Measurements from ENCODE around the gene SLC24A3. TPM values are rescaled to one million over a fixed set of nuclear protein-coding genes. Genes with fewer than 3 reads are reported as not detected.

The SLC24A3 gene
- total and polyA plus RNA-seq, 7 donors, result 0.92 to 20.8 (median 13.5) TPM

- TF ChIP-seq POLR2AphosphoS5 (IDR thresholded peaks at IDR 0.05) (no peak), EP300 (IDR thresholded peaks at IDR 0.05) (no peak), CTCF (IDR thresholded peaks at IDR 0.05) (no peak), POLR2A (IDR thresholded peaks at IDR 0.05) (no peak)
- Histone ChIP-seq H3K4me3 (no peak overlapping the region), H3K27me3 (no peaks in the 10 kb centered on the region), H3K36me3 (no peaks in the 10 kb centered on the region), H3K9me3 (no peaks in the 10 kb centered on the region), H3K4me1 (no peaks in the 10 kb centered on the region), H3K27ac (no peak overlapping the region)
- intact Hi-C loops (cut with DNase I), result loop anchor here (1.0 to 5.0 kb wide), 3 partner anchors 372 to 950 kb away; no protein-coding TSS in a partner anchor
- DNase-seq, result no peak
- WGBS, 2 donors, result 90 to 93% methylated on average over 7 of the region's 7 CpGs
Observed at GRCh38 chr20:19582782-19583181, 370.3 kb downstream of the SLC24A3 start.

- no peak overlapping the region for H3K27ac ChIP-seq
- no peaks in the 10 kb centered on the region for H3K36me3 ChIP-seq
- intact Hi-C loops (cut with DNase I), result loop anchor here (1.0 to 5.0 kb wide), 3 partner anchors 373 to 951 kb away; no protein-coding TSS in a partner anchor
- H3K4me3 ChIP-seq, result no peak overlapping the region
- no peaks in the 10 kb centered on the region for H3K9me3 ChIP-seq
- WGBS, 2 donors, result 61 to 64% methylated on average over 12 of the region's 12 CpGs
- peaks cover 0 to 7% (median 6%) of the 10 kb centered on the region in 4 donors for H3K4me1 ChIP-seq
- H3K27me3 ChIP-seq, result no peaks in the 10 kb centered on the region
- DNase-seq, result peak; percentile 80
- TF ChIP-seq CTCF (IDR thresholded peaks at IDR 0.05), result peak; percentile 61 to 86 (median 83)
- no peak for TF ChIP-seq POLR2AphosphoS5 (IDR thresholded peaks at IDR 0.05)
Observed at GRCh38 chr20:19583532-19584175, 371.2 kb downstream of the SLC24A3 start.

GRCh38 chr20:19588241-19588640 is 375.8 kb downstream of the SLC24A3 start:
- no peak overlapping the region for H3K4me3 ChIP-seq
- peak overlapping the region in 2 of 4 donors; percentile 31 to 62 for H3K27ac ChIP-seq
- intact Hi-C loops (cut with DNase I), result loop anchor here (5.0 kb wide), 1 partner anchor 74 kb away; no protein-coding TSS in a partner anchor
- no peaks in the 10 kb centered on the region for H3K9me3 ChIP-seq
- no peak for DNase-seq
- H3K4me1 ChIP-seq, result peaks cover 0 to 22% (median 19%) of the 10 kb centered on the region in 4 donors
- H3K27me3 ChIP-seq, result no peaks in the 10 kb centered on the region
- 83 to 87% methylated on average over 4 of the region's 4 CpGs for WGBS, 2 donors
- no peak for TF ChIP-seq POLR2A (IDR thresholded peaks at IDR 0.05)
- TF ChIP-seq POLR2AphosphoS5 (IDR thresholded peaks at IDR 0.05), result no peak
- no peak for TF ChIP-seq CTCF (IDR thresholded peaks at IDR 0.05)
- TF ChIP-seq EP300 (IDR thresholded peaks at IDR 0.05), result no peak
- H3K36me3 ChIP-seq, result no peaks in the 10 kb centered on the region

GRCh38 chr20:19588732-19589131 is 376.3 kb downstream of the SLC24A3 start:
- no peaks in the 10 kb centered on the region for H3K36me3 ChIP-seq
- peak overlapping the region in 3 of 4 donors; percentile 31 to 62 (median 34) for H3K27ac ChIP-seq
- 49 to 61% methylated on average over 5 of the region's 5 CpGs for WGBS, 2 donors
- peak; percentile 74 for DNase-seq
- peaks cover 0 to 22% (median 19%) of the 10 kb centered on the region in 4 donors for H3K4me1 ChIP-seq
- intact Hi-C loops (cut with DNase I), result loop anchor here (5.0 kb wide), 1 partner anchor 74 kb away; no protein-coding TSS in a partner anchor
- no peaks in the 10 kb centered on the region for H3K9me3 ChIP-seq
- no peak overlapping the region for H3K4me3 ChIP-seq
- TF ChIP-seq POLR2A (IDR thresholded peaks at IDR 0.05) (no peak), EP300 (IDR thresholded peaks at IDR 0.05) (no peak), CTCF (IDR thresholded peaks at IDR 0.05) (peak in 2 of 4 experiments; percentile 10 to 36), POLR2AphosphoS5 (IDR thresholded peaks at IDR 0.05) (peak in 2 of 4 donors; percentile 14 to 17)
- H3K27me3 ChIP-seq, result no peaks in the 10 kb centered on the region

Measured in sigmoid colon (tissue), 7 donors.